ENCODE measurements around the gene ATP6V0A4.

The ATP6V0A4 gene

DNA sequence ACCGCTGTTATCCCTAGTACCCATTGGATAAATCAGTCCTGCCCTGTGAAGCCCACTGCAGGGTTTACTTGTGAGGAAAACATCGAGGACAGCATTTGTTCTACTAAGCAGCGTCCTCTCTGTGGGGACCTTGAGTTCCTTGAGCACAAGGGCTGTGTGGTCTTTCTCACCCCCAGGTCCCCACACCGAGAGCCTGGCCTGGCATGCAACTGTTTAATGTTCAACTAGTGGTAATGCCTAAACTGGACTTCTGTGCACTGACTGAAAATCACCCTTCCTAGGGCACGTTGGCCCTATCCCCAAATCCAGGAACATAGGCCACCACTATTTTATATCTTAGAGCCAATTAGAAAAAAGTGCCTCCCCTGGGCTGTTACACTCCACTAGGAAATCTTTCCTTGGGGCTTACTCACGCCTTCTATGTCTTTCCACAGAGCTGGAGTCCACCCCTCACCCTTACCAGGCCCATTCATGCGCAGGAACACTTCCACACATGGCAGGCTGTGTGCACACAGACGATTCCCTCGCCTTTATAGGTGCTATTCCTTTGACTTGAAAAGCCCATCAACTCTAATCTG lies 1.9 kb downstream of the ATP6V0A4 start:
- TF ChIP-seq CTCF (IDR thresholded peaks at IDR 0.05; ENCODE audit: borderline replicate concordance, insufficient read depth, low read depth, low read length): no peak
- H3K4me3 ChIP-seq (ENCODE audit: low read depth, low read length): no peak overlapping the region

GRCh38 chr7:138785587-138786437 lies 12.2 kb downstream of the ATP6V0A4 start:
- no peak overlapping the region for H3K4me3 ChIP-seq (ENCODE audit: low read depth, low read length)

DNA sequence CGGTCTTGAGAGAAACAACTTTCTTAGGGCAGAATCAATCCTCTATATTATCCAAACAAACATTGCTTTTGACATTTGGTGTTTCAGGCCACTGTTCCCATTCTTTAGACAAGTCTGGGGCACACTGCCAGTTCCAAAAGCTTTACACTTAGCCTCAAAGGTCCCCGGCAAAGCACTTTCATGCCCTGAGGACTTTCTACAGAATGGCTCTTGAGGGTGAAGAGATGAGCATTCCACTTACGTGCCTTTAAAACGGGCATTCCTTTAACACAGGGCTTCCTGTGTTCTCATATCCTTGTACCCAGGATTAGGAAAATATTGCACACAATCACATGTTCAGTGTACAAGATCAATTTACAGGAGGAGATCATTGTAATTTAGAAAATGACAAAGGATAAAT lies 13.3 kb downstream of the ATP6V0A4 start:
- H3K4me3 ChIP-seq (ENCODE audit: low read depth, low read length): no peak overlapping the region
- TF ChIP-seq CTCF (IDR thresholded peaks at IDR 0.05; ENCODE audit: borderline replicate concordance, insufficient read depth, low read depth, low read length): no peak

More at GRCh38 chr7:138785587-138786437, 12.2 kb downstream of the ATP6V0A4 start:
- TF ChIP-seq CTCF (IDR thresholded peaks at IDR 0.05; ENCODE audit: borderline replicate concordance, insufficient read depth, low read depth, low read length): no peak

DNA sequence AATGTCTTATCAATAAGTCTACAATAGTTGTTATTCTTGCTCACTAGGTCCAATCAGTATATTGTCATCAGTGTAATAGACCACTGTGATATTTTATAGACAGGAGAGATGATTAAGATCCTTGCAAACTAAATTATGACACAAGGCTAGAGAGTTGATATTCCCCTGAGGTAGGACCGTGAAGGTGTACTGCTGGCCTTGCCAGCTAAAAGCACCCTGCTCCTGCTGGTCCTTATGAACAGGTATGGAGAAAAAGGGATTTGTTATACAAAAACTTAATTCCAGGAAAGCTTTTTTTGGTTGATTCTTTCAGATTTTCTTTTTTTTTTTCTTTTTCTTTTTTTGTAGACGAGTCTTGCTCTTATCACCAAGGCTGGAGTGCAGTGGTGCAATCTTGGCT lies 17.0 kb downstream of the ATP6V0A4 start:
- no peak for TF ChIP-seq CTCF (IDR thresholded peaks at IDR 0.05; ENCODE audit: borderline replicate concordance, insufficient read depth, low read depth, low read length)

DNA sequence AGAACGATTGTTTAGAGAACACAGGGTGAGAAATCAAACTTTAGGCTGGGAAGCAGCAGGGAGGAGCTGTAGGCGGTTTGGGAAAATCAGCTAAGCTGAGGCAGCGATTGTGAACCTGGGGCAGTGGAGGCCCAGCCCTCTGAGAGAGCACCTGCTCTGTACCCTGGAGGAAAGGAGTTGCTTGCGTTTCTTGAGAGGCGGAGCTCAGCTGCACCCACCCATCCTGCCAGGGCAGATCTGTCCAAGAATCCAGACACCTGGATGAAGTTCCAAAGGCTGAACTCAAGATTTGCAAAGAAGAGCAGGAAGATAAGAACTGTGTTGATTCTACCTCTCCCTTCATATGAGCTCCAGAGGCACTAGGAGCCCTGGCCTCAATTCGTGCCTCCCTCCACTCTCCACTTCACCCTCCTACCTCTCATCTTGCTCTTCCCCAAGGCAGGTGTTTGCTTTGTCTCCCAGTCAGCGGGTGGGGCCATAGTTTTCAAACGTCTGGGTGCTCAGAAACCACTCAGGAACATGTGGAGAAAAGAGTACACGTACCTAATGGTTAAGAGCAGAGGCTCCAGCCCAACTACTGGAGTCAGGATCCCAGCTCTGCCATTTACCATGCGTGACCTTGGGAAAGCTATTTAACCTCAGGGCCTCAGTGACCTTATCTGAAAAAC lies 21.7 kb downstream of the ATP6V0A4 start:
- no peak overlapping the region for H3K4me3 ChIP-seq (ENCODE audit: low read depth, low read length)
- TF ChIP-seq CTCF (IDR thresholded peaks at IDR 0.05; ENCODE audit: borderline replicate concordance, insufficient read depth, low read depth, low read length): no peak

More for the DNA sequence above, 17.0 kb downstream of the ATP6V0A4 start:
- H3K4me3 ChIP-seq (ENCODE audit: low read depth, low read length): no peak overlapping the region

DNA sequence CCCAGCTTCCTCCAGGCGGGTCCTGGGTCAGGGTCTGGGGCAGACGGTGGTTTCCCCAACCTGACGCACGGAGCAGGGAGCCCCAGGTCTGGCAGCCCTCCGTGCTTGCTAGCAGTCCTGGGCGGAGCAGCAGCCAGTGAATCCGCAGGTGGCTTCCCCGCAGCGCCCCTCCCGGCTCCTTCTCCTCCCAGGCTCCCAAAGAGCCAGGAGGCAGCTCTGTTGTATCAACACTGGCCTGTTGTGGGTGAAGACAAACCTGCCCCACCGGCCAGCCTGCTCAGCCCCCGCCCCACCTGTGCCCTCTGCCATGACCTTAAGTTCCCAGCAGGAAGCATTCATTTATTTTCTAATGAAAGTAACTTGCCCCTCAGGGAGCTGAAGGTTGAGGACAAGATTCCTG lies 24.2 kb downstream of the ATP6V0A4 start:
- no peak overlapping the region for H3K4me3 ChIP-seq (ENCODE audit: low read depth, low read length)

More for the DNA sequence above, 24.2 kb downstream of the ATP6V0A4 start:
- no peak for TF ChIP-seq CTCF (IDR thresholded peaks at IDR 0.05; ENCODE audit: borderline replicate concordance, insufficient read depth, low read depth, low read length)
